GM12874 (cell line): ENCODE data around the gene ZNF268.

Experiments
- TF ChIP-seq, protein P1 (sequence below): IDR thresholded peaks from 2 replicates; pipeline ENCODE4 v1.5.1; 2011; ENCODE audit warnings: low read depth, mild to moderate bottlenecking, control low read depth, low read length, moderate library complexity; ENCODE audit not compliant: insufficient read depth

Gene ZNF268

DNA sequence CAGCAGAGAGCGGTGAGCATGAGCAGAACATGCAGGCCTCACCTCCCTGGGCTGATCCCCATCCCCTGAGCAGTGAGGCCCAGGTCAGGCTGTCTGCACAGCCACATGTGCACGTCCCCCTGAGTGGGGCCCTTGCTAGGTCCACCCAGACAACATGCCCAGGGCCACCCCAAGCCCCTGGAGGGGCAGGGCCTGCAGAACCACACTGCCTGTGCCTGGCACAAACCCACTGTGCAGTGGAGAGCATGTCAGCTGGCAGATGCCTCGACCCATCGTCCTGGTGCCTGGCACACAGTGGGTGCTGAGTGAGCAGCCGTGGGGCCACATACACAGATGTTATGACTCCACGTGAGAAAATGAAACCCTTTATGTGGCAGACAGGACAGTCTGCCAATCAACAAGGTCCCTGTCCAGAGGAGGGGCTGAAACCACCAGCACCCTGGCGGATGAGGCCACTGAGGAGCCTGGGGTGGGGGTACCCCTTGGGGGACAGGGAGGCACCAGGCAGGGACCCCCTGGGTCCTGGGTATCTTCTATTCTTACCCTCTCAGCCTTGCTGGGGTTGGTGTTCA is 46.1 kb downstream of the ZNF268 start:
- TF ChIP-seq, protein P1, sequence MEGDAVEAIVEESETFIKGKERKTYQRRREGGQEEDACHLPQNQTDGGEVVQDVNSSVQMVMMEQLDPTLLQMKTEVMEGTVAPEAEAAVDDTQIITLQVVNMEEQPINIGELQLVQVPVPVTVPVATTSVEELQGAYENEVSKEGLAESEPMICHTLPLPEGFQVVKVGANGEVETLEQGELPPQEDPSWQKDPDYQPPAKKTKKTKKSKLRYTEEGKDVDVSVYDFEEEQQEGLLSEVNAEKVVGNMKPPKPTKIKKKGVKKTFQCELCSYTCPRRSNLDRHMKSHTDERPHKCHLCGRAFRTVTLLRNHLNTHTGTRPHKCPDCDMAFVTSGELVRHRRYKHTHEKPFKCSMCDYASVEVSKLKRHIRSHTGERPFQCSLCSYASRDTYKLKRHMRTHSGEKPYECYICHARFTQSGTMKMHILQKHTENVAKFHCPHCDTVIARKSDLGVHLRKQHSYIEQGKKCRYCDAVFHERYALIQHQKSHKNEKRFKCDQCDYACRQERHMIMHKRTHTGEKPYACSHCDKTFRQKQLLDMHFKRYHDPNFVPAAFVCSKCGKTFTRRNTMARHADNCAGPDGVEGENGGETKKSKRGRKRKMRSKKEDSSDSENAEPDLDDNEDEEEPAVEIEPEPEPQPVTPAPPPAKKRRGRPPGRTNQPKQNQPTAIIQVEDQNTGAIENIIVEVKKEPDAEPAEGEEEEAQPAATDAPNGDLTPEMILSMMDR = no peak

DNA sequence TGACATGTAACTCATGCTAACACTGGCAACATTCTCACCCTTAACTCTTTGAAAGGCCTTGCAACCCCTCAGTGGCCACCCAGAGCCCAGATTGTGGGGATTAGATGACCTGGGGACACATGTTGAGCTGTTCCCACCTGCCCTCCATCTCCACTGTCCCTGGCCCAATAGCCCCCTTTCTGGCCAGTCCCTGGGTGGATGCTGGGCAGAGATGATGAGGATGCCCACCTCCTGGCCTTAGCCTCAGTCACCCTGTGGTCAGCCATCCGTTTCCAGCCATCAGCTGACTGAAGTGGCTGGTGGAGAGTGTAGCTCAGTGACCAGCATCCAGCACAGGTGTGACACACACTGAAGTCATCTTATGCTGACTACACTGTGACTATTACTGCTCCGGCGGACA is 49.7 kb downstream of the ZNF268 start:
- TF ChIP-seq, protein P1 = no peak

DNA sequence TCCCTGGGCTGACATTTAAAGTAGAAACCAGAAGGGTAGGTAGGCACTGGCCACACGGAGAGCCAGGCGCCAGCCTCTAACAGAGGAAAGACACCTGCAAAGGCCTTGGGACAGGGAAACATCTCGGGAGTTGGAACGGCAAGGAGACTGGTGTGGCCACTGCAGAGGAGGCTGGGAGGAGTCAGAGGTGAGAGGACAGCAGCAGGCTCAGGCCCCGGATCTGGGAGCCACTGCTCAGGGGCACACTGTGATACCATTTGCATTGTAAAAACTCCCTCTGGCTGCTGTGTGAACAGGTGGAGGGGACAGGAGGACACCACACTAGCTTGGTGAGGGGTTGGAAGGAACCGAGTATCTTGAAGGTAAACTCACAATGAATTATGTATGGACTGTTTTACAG is 51.7 kb downstream of the ZNF268 start:
- TF ChIP-seq, protein P1 = no peak

DNA sequence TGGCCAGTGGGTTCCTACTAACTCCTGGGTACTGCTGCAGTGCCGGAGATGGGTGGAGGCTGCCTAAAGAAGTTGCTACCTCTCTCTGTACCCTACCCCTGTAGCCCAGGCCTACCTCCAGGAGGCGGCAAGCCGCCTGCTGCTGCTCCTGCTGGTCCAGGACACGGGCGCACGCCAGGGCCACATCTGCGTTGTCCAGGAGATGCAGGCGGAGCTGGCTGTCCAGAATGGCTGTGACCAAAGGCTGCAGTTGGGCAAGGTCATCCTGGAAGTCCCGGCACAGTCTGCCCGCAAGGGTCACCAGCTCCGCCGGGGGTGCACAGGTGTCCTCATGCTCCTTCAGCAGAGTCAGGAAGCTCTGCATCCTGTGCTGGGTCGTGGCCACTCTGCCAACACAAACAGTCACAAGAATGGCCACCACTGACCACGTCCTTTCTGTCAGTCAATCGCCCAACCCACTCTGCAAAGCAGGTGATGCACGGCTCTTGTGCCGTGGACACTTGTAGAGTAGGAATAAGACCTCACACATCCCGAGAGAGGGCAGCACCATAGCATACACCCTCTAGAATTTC is 52.8 kb downstream of the ZNF268 start:
- TF ChIP-seq, protein P1 = no peak

DNA sequence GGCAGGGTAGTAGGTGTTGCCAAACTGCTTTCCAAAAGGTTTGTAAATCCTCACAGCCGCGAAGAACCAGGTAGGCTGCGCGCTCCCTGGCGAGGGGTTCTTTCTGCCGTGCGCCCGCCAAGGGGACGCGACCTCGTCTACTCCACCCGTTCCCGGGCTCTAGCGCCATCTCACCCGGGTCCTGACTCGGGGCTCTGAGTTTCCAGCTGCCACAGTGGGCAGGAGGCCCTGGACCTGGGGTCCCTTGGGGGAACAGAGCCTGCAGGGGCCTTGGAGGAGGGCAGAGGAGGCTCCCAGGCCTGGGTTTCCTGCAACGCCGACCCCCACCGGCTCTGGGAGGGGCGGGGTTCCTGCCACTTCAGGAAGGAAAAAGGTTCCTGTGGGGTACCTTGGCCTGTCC is 53.7 kb downstream of the ZNF268 start:
- TF ChIP-seq, protein P1 = no peak

DNA sequence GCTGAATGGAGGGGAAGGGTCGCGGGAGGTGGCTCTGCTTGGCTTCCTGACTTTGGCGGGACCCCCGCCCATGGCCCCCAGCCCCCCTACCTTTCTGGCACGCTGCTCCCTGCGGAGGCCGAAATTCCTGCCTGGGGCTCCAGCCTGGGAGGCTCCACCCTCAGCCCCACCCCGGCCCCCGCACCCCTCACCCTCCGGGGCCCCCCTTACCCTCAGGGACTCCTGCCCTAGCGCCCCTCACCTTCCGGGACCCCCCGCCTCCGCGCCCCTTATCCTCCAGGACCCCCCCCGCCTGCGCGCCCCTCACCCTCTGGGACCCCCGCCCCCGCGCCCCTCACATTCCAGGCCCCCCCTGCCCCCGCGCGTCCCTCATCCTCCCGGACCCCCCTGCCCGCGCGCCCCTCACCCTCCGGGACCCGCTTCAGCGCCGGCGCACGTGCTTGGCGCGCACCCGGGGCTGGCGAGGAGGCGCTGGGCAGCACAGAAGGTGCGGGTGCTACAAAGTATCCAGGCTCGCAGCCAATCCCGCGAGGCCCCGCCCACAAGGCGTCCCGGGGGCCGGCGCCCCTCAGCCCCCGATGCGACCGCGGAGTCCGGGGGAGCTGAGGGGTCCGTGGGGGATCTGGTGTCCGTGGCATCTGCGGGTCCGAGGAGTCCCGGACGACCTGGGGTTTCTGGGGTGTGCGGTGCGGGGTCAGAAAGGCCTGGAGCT is 54.3 kb downstream of the ZNF268 start, which contains the start of gene ANHX:
TSS of gene ANHX (minus strand) at position 477 of the 712 bp plus-strand sequence. CDS start 1,521 bp downstream, outside the sequence.
- TF ChIP-seq, protein P1 = no peak

DNA sequence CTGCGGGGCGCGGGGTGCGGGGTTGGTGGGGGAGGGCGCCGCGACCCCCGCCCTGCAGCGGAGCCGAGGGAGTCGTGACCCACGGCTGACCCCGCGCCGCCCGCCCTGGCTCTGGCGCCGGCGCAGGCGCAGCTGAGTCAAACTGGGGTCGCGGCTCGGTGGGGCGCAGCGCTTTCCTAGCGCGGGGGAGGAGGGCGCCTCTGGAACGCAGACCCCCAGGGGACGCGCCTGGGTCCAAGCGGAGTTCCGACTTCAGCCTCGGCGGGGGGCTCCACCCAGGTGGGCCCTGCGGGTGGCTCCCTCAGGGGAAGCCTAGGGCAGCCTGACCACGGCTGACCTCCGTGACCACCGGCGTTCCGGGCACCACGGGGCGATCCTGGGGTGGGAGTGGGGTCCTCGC is 54.8 kb downstream of the ZNF268 start:
- TF ChIP-seq, protein P1 = no peak
